RKO (cell line): ENCODE results near the gene COL21A1.

ENCODE experiments used
- DNase-seq: peaks from one replicate; pipeline ENCODE4 v3.0.0-alpha.2; 2016; ENCODE audit warnings: low spot score

Gene COL21A1

GRCh38 chr6:56187686-56188085 is 59.7 kb downstream of the COL21A1 start:
- no peak for DNase-seq

GRCh38 chr6:56176741-56177140 is 70.6 kb downstream of the COL21A1 start:
- DNase-seq = no peak

GRCh38 chr6:56173228-56173627 is 74.2 kb downstream of the COL21A1 start:
- DNase-seq = no peak

- DNase-seq = no peak
Observed at GRCh38 chr6:56172144-56172543, 75.2 kb downstream of the COL21A1 start.

- DNase-seq = no peak
Observed at GRCh38 chr6:56169366-56169765, 78.0 kb downstream of the COL21A1 start.

GRCh38 chr6:56168596-56168995 is 78.8 kb downstream of the COL21A1 start:
- no peak for DNase-seq

GRCh38 chr6:56162081-56162480 is 85.3 kb downstream of the COL21A1 start:
- DNase-seq = no peak

- DNase-seq = no peak
Observed at GRCh38 chr6:56160489-56160888, 86.9 kb downstream of the COL21A1 start.

GRCh38 chr6:56158571-56158970 is 88.8 kb downstream of the COL21A1 start:
- DNase-seq = no peak

GRCh38 chr6:56156643-56157042 is 90.7 kb downstream of the COL21A1 start:
- no peak for DNase-seq

- DNase-seq = no peak
Observed at GRCh38 chr6:56155634-56156141, 91.7 kb downstream of the COL21A1 start.

GRCh38 chr6:56154076-56154475 is 93.3 kb downstream of the COL21A1 start:
- no peak for DNase-seq

GRCh38 chr6:56152611-56153010 is 94.8 kb downstream of the COL21A1 start:
- no peak for DNase-seq

GRCh38 chr6:56151609-56152224 is 95.7 kb downstream of the COL21A1 start:
- no peak for DNase-seq

GRCh38 chr6:56148488-56149186 is 98.7 kb downstream of the COL21A1 start:
- DNase-seq = no peak

- DNase-seq = no peak
Observed at GRCh38 chr6:56147766-56148165, 99.6 kb downstream of the COL21A1 start.

- no peak for DNase-seq
Observed at GRCh38 chr6:56146086-56146485, 101.3 kb downstream of the COL21A1 start.

- no peak for DNase-seq
Observed at GRCh38 chr6:56145616-56146015, 101.8 kb downstream of the COL21A1 start.

- DNase-seq = peak; percentile 62
Observed at GRCh38 chr6:56144538-56145324, 102.6 kb downstream of the COL21A1 start.

GRCh38 chr6:56143796-56144195 is 103.6 kb downstream of the COL21A1 start:
- no peak for DNase-seq

- no peak for DNase-seq
Observed at GRCh38 chr6:56140090-56140489, 107.3 kb downstream of the COL21A1 start.

GRCh38 chr6:56115715-56116114 is 131.7 kb downstream of the COL21A1 start:
- no peak for DNase-seq

GRCh38 chr6:56109149-56109548 is 138.2 kb downstream of the COL21A1 start:
- no peak for DNase-seq
